TTC549 (cell line): ENCODE data around the gene DNA2.
"Not testable (repeated sequence)": the region's sequence is repeated elsewhere in the genome, so short reads cannot be mapped to it uniquely, and the experiment has no call there.

Source experiments
- FAIRE-seq: peaks from 2 replicates; lab custom pipeline; 2012; peaks lifted over from hg19 to GRCh38; lab: Jason Lieb, UNC

Gene DNA2, protein sequence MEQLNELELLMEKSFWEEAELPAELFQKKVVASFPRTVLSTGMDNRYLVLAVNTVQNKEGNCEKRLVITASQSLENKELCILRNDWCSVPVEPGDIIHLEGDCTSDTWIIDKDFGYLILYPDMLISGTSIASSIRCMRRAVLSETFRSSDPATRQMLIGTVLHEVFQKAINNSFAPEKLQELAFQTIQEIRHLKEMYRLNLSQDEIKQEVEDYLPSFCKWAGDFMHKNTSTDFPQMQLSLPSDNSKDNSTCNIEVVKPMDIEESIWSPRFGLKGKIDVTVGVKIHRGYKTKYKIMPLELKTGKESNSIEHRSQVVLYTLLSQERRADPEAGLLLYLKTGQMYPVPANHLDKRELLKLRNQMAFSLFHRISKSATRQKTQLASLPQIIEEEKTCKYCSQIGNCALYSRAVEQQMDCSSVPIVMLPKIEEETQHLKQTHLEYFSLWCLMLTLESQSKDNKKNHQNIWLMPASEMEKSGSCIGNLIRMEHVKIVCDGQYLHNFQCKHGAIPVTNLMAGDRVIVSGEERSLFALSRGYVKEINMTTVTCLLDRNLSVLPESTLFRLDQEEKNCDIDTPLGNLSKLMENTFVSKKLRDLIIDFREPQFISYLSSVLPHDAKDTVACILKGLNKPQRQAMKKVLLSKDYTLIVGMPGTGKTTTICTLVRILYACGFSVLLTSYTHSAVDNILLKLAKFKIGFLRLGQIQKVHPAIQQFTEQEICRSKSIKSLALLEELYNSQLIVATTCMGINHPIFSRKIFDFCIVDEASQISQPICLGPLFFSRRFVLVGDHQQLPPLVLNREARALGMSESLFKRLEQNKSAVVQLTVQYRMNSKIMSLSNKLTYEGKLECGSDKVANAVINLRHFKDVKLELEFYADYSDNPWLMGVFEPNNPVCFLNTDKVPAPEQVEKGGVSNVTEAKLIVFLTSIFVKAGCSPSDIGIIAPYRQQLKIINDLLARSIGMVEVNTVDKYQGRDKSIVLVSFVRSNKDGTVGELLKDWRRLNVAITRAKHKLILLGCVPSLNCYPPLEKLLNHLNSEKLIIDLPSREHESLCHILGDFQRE

GRCh38 chr10:68471586-68472408 lies at the start of gene DNA2:
TSS of gene DNA2 (minus strand) at chr10:68471973. CDS start at chr10:68471864, 109 bp downstream.
- no peak for FAIRE-seq

DNA sequence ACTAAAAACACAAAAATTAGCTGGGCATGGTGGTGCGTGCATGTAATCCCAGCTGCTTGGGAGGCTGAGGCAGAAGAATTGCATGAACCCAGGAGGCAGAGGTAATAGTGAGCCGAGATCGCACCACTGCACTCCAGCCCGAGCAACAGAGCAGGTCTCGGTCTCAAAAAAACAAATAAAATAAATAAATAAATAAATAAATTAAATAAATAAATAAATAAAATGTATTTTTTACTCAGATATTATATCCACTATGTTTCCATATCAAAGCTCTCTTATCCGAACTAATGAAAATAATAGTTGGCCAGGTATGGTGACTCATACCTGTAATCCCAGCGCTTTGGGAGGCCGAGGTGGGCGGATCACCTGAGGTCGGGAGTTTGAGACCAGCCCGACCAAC lies 46.8 kb upstream of the DNA2 start:
- FAIRE-seq = not testable (repeated sequence)

GRCh38 chr10:68517188-68517587 lies 45.4 kb upstream of the DNA2 start:
- FAIRE-seq = no peak

DNA sequence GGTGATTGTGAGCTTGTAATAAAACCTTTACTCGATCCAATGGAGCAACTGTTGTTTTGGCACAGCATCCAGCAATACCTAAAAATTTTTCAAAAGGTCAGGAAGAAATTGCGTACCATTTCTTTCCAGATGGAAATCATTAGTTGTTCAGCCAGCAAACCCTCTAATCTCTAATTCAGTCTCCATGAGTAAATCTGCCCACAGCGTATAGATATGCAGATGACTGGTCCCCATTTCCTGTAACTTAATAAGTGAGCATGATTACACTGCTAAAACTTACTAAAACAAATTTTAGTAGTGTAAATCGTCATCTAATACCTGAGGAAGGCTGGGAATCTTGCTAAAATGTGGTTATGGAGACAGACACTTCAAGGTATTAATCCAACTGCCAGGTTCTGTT lies 45.0 kb upstream of the DNA2 start:
- no peak for FAIRE-seq

- FAIRE-seq = not testable (repeated sequence)
Measured at GRCh38 chr10:68516216-68516615, 44.4 kb upstream of the DNA2 start.

GRCh38 chr10:68508090-68508489 lies 36.3 kb upstream of the DNA2 start:
- no peak for FAIRE-seq

- FAIRE-seq = no peak
Measured at GRCh38 chr10:68506411-68506810, 34.6 kb upstream of the DNA2 start.

GRCh38 chr10:68502846-68503245 lies 31.1 kb upstream of the DNA2 start:
- FAIRE-seq = no peak

DNA sequence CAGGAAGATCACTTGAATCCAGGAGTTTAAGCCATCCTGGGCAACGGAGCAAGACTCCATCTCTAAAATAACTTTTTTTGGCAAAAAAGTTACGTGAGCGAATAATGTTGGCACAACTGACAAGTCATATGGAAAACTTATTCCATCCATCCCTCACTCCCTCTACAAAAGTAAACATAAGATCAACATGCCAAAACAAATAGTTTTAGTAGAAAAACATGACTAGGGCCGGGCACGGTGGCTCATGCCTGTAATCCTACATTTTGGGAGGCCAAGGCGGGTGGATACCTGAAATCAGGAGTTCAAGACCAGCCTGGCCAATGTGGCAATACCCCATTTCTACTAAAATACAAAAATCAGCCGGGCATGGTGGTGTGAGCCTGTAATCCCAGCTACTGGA lies 29.9 kb upstream of the DNA2 start:
- FAIRE-seq = no peak

DNA sequence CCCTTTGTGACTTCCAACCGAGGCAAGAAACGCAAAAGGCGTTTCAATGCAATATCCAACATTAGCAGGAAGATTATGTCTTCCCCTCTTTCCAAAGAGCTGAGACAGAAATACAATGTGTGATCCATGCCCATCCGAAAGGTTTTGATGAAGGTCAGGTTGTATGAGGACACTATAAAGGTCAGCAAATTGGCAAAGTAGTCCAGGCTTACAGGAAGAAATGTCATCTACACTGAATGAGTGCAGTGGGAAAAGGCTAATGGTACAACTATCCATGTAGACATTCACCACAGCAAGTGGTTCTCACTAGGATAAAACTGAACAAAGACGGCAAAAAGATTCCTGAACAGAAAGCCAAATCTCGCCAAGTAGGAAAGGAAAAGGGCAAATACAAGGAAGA lies 27.8 kb upstream of the DNA2 start:
- FAIRE-seq = no peak

- no peak for FAIRE-seq
Measured at GRCh38 chr10:68496072-68496471, 24.3 kb upstream of the DNA2 start.

- FAIRE-seq = no peak
Measured at GRCh38 chr10:68492118-68492517, 20.3 kb upstream of the DNA2 start.

GRCh38 chr10:68489919-68490318 lies 18.1 kb upstream of the DNA2 start:
- no peak for FAIRE-seq

DNA sequence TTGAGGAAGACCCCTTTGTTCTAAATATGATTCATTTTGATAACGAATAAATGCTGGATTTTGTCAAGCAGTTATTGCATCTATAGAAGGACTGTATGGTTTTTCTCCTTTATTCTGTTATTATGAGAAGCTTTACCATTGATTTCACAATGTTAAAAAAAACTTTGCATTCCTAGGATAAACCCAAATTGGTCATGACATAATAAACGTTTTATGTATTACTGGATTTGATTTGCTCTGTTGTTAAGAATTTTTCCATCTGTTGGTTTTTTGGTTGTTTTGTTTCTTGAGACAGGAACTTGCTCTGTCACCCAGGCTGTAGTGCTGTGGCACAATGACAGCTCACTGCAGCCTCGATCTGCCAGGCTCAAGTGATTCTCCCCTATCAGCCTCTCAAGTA lies 2.2 kb upstream of the DNA2 start:
- no peak for FAIRE-seq

DNA sequence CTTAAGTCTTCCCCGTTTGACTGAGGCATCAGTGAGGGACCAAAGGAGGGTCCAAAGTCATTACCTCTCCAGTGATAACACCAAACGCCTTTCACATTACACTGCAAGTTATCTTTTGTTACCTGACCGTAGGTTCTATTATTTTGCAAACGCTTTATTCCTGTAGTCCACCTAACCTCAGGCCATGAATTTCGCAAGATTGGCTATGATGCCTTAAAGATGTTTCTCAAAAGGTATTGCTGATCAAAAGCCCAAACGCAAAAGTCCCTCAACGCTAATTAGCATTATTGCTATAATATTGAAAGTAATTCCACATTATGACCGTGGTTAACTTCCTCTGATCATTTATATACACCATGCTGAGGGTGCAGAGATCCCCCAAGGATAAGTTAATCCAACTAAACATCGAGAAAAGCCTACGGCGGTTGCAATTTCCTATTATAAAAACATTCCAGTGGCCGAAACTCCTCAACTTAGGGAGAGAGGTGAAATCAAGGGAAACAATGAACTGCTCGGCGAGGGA lies 649 bp downstream of the DNA2 start:
- FAIRE-seq = no peak

- no peak for FAIRE-seq
Measured at GRCh38 chr10:68470300-68470699, 1.5 kb downstream of the DNA2 start.

GRCh38 chr10:68469838-68470237 lies 1.9 kb downstream of the DNA2 start:
- FAIRE-seq = no peak

DNA sequence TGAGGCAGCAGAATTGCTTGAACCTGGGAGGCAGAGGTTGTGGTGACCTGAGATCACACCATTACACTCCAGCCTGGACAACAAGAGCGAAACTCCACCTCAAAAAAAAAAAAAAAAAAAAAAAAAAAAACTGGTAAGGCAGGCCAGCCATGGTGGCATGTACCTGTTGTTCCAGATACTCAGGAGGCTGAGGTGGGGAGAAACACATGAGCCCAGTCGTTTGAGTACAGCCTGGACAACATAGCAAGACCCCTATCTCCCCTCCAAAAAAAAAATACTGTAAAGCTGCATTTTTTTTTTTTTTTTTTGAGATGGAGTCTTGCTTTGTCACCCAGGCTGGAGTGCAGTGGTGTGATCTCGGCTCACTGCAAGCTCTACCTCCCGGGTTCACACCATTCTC lies 7.0 kb downstream of the DNA2 start:
- not testable (repeated sequence) for FAIRE-seq

DNA sequence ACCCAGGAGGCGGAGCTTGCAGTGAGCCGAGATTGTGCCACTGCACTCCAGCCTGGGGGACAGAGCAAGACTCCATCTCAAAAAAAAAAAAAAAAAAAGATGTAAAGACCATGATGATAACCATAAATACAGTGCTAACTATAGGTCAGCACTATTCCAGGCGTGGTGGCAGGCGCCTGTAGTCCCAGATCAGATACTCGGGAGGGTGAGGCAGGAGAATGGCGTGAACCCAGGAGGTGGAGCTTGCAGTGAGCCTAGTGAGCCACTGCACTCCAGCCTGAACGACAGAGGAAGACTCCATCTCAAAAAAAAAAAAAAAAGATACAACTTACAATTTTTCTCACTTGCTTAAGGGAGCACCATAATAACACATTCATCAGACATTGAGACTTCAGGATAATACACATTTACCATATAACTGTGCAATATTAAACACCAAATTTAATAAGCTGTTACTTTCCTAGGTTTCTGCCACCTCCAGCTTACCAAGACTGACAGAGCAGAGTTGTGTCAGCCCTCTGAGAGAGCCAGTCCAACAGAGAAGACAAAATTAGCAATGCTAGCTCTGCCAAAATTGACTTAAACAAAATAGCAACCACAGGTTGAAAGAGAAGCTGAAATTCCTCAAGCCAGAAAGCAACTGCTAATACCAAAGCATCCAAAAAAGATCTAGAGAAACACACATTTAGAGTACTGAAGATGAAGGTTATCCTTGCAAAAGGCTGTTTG lies 8.2 kb downstream of the DNA2 start:
- no peak for FAIRE-seq

DNA sequence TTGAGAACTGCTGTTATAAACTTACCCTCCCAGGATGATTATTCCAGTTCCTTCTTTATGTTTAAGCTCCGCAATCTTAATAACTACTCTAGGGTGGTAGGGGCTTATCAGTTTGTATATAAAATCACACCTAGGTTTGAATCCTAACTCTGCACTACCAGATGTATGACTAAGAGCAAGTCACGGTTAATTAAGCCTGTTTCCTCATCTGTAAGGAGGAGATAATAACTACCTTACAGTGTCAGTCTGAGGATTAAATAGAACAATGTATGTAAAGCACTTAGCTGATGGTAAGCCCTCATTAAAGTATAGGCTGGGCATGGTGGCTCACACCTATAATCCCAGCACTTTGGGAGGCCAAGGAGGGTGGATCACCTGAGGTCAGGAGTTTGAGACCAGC lies 9.2 kb downstream of the DNA2 start:
- FAIRE-seq = no peak

DNA sequence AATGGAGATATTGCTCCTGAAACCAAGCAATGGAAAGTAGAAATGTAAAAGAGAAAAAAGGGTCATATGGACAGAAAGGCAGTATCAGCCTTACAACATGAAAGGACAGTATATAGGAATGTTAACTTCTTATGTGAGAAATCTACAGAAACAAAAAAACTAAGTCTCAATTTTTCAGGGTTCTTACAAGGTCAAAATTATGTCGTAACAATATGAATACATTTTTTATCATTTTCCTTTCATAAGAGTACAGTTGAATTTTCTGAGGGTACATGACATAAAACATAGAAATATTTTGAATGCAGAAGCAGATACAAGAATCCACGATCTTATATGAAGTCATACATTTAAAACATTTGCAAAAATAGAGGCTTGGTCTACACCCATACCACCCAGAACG lies 10.7 kb downstream of the DNA2 start:
- FAIRE-seq = no peak
